PFSK-1 (cell line): ENCODE results near the gene SYNCRIP.

Experiments used
- POLR2AphosphoS5 ChIP-seq: IDR thresholded peaks from 2 replicates; pipeline ENCODE4 v1.6.1; 2012; ENCODE audit warnings: low read depth, mild to moderate bottlenecking, control low read depth, low read length, moderate library complexity
- REST ChIP-seq, 2 experiments: IDR thresholded peaks; 2 replicates each; pipeline versions ENCODE4 v1.6.1 to v1.8.0; 2011 to 2012; ENCODE audit warnings: low read depth in 2 of 2, low read length in 2 of 2, control low read depth in 1 of 2, inconsistent platforms in 1 of 2, mild to moderate bottlenecking in 1 of 2, moderate library complexity in 1 of 2; ENCODE audit not compliant: insufficient read depth in 1 of 2
- TAF1 ChIP-seq: IDR thresholded peaks from 2 replicates; pipeline ENCODE4 v1.6.1; 2012; ENCODE audit warnings: low read length, control low read depth, borderline replicate concordance; ENCODE audit not compliant: insufficient read depth

- TF ChIP-seq POLR2AphosphoS5 (no peak), TAF1 (no peak), REST (IDR thresholded peaks at IDR 0.05; ENCODE audit: insufficient read depth in 1 of 2, low read depth in 2 of 2, low read length in 2 of 2) (no peak)
Observed at GRCh38 chr6:85602100-85602499, 40.6 kb downstream of the SYNCRIP start.
